NCI-H2107 treated with DMSO at 0.1 percent for 48 hours (cell line): ENCODE results near the gene SUPT6H.

Experiments
- DNase-seq: peaks from one replicate; lab custom pipeline; 2025; ENCODE audit not compliant: unreplicated experiment; lab: John Stamatoyannopoulos, UW

SUPT6H gene

DNA sequence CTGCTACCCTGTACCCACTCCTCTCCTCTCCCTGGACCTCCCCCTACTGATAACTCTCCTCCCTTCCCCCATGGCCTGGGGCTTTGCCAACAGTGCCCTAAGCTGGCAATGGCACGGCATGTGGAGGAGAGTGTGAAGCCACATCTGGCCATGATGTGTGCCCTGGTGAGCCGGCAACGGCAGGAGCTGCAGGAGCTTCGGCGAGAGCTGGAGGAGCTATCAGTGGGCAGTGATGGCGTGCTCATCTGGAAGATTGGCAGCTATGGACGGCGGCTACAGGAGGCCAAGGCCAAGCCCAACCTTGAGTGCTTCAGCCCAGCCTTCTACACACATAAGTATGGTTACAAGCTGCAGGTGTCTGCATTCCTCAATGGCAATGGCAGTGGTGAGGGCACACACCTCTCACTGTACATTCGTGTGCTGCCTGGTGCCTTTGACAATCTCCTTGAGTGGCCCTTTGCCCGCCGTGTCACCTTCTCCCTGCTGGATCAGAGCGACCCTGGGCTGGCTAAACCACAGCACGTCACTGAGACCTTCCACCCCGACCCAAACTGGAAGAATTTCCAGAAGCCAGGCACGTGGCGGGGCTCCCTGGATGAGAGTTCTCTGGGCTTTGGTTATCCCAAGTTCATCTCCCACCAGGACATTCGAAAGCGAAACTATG, 87.0 kb downstream of the SUPT6H start:
- DNase-seq = no peak

- DNase-seq = no peak
Observed at GRCh38 chr17:28749516-28750177, 87.6 kb downstream of the SUPT6H start.

DNA sequence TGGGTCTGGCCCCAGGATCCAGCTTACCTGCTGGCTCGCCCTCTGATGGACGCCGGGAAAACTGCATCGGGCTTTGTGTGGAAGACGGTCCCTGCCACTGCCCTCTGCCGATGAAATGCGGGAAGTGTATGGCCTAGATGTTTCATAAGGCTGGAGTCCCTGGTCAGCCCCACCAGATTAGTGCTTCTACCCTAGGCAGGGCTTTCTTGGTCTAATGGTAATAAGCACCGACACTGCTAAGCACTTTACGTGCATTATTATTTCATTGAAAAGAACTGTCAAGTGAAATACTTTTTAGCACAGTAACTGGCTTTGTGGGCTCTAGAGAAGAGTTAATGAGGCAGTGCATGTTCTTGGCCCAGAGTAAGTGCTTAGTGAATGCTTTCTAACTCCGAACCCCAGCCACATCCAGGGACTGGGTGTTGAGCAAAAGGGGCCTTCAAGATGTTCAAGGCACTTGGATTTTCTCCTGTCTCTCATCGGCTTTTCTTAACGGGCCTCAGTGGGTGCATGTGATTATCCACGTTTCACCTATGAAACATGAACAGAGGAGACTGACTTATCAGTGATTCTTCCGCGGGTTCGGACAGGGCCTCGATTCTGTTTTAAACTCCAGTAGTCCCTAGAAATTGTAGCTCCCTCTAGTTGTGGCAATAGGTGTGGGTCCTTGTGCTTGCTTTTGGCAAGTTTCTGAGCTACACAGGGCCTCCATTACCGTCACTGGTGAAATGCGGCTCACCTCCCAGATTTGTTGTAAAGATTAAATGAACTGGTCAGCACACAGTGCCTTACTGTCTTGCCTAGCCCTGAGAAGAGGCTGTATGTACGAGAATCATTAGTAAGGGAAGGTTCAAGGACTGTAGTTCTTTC, 88.4 kb downstream of the SUPT6H start:
- DNase-seq = peak; percentile 86

DNA sequence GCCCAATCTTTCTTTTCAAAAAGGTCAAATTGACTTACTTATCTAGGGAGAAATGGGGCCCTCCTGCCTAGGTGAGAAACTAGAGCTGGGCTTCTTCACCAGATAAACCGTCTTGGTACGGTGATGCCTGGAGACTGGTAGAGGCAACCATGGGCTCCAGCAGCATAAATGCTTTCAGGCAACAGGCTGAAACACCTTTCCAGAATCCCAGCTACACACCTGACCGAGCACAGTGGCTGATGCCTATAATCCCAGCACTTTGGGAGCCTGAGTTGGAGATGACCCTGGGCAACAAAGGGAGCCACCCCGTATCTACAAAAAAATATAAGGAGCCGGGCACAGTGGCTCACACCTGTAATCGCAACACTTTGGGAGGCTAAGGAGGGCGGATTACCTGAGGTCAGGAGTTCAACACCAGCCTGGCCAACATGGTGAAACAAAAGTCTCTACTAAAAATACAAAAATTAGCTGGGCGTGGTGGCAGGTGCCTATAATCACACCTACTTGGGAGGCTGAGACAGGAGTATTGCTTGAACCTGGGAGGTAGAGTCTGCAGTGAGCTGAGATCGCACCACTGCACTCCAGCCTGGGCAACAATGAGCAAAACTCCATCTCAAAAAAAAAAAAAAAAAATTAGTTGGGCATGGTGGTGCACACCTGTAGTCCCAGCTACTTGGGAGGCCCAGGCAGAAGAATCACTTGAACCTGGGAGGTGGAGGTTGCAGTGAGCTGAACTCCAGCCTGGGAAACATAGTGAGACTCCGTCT, 89.8 kb downstream of the SUPT6H start:
- DNase-seq = no peak
